HEK293T (cell line): ENCODE data around the gene UBQLN1.
"Not testable (repeated sequence)": the region's sequence is repeated elsewhere in the genome, so short reads cannot be mapped to it uniquely, and the experiment has no call there.

ENCODE experiments used
- ELF4 ChIP-seq: fragments of 450-650 bp; IDR thresholded peaks from 2 replicates; pipeline ENCODE4 v1.6.1; 2017; ENCODE audit warnings: antibody characterized with exemption
- FOXK2 ChIP-seq: fragments of 450-650 bp; IDR thresholded peaks from 2 replicates; pipeline ENCODE4 v1.6.1; 2016; ENCODE audit warnings: mild to moderate bottlenecking
- ZNF384 ChIP-seq: fragments of 450-650 bp; IDR thresholded peaks from 2 replicates; pipeline ENCODE4 v1.6.1; 2016

DNA sequence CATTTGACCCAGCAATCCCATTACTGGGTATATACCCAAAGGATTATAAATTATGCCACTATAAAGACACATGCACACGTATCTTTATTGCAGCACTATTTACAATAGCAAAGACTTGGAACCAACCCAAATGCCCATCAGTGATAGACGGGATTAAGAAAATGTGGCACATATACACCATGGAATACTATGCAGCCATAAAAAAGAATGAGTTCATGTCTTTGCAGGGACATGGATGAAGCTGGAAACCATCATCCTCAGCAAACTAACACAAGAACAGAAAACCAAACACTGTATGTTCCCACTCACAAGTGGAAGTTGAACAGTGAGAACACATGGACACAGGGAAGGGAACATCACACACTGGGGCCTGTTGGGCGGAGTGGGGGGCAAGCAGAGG, 94.5 kb downstream of the UBQLN1 start:
- TF ChIP-seq ELF4, FOXK2, ZNF384: not testable (repeated sequence)
